NCI-H69 (cell line): ENCODE data around the gene ZNF613.
"Not testable (repeated sequence)": the region's sequence is repeated elsewhere in the genome, so short reads cannot be mapped to it uniquely, and the experiment has no call there.

Experiments
- DNase-seq: peaks from one replicate; lab custom pipeline; 2025; lab: John Stamatoyannopoulos, UW

Gene ZNF613

DNA sequence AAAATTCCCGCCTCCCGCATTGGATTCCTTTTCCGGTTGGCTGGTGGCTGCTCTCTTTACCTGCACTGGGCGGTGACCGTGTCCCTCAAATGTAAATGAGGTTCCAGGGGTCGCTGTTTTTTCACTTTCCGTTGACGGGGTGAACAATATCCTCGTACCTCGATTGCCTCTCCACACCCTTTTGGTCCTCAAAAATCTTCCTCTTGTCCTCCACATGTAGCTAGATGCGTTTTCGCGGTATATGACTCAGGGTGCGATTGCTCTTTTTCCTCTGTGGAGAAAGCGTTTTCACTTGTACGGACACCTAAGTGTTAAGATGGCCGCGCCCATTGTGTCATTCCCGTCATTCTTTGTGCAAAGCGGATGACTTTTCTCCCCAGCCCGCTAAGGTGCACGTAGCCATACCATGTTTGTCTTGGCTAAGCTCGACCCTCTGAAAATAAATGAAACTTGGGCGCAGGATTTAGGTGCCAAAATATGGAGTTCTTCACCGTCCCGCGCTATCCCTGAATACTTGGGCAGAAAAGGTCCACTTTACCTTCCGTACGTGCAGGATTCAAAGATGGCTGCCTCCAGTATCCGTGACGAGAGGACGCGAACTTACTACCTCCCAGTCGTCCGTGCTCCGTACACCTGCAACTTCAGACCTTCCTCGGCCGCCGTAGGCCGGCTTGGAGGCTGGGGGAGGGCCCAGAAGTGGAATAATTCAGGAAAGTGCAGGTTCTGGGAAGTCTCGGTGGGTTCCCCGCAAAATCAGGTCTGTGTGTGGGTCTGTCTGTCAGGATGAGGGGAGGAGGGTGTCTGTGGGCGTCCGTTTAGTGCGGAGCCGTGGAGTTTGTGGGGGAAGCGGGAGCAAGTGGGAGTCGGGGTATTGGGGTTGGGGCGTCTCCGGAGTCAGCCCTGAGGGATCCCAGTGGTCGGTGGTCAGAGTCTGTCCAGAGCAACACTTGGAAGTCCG, at the start of gene ZNF613:
Gene ZNF613 (plus strand): TSS at position 689 of the 958 bp plus-strand sequence. CDS start 8,749 bp downstream, outside the sequence.
- peak; percentile 97 for DNase-seq

DNA sequence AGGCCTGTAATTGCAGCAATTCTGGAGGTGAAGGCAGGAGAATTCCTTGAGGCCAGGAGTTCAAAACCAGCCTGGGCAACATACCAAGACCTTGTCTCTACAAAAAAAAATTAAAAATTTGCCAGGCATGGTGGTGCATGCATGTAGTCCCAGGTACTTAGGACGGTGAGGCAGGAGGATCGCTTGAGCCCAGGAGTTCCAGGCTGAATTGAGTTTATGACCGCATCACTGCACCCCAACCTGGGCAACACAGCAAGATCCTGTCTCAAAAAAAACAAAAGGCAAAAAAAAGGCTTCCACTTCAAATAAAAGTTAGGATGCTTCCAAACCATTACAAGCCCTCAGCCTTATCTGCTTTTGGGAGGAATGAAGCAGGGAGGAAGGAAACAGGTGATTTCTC, 44.8 kb upstream of the ZNF613 start:
- DNase-seq = no peak

DNA sequence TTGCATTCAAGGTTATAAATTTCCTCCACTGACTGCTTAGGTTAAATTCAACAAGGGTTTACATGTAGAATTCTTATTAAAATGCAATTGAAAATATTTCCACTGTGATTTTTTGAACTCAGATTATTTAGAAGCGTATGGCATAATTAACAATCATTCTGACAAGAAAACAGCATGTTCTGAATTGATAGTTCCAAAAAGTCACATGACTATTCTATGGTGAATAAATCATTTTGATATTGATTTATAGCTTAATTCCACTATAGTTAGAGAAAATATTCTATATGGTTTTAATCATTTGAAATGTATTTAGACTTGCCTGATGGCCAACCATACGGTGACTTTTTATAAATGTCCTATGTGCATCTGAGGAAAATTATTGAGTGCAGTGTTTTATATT, 42.6 kb upstream of the ZNF613 start:
- no peak for DNase-seq

DNA sequence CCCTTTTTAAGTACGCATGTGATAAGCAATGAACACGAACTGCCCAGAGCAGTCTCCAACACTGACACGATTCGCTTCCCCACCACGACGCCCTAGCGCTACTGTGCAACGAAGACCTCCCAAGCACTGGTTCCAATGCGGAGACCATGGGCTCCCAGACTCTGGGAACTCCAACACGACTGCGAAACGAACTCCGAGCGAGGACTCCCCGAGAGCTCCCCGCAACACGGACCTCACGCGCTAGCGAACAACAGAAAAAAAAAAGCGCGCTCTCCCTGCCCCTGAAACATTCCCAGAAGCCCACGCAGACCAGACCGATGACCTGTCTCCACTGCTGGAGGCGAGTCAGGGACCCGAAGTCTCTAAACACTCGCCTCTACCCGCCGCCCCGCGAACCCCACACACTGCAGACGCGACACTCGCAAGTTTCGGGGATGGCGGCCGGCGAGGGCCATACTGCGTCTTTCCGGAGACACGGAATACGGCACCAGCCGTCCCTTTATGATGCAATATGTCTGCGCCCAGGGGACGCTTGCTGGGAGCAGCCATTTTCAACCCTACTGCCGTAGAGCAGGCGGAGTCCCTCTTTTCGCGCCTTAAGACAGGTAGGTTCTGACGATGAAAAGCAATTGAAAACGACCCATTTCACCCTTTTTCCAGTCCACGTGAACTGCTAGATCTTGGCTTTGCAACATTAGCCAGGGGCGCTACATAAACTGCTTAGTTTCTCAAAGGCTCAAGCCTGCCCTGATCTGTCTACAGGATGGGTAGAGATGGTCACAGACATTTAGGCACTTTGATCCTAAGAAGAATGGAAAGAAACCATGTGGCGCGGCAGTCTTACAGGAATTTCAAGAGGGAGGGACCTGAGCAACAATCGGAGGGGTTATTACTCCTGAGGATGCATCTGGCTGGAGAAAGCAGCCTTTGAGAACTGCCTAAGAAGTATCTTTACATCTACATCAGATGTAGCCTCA, 39.5 kb upstream of the ZNF613 start, which contains the start of gene ZNF577:
Gene ZNF577 (minus strand): TSS at position 430 of the 977 bp plus-strand sequence. CDS start 7,569 bp downstream, outside the sequence.
- DNase-seq = no peak

DNA sequence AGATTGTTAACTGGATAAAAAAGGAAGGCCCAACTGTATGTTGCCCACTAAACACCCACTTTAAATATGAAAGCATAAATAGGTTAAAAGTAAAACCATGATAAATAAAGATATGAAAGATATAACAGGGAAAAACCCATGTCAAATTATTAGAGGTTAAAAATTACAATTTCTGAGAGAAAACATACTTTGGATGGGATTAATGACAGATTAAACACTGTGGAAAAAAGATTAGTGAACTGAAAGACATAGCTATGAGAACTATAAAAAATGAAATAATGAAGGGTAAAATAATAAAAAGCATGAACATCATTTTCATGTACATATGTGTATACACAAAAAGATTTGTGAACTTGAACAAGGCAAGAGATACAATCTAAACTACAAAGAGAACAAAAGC, 37.3 kb upstream of the ZNF613 start:
- no peak for DNase-seq

DNA sequence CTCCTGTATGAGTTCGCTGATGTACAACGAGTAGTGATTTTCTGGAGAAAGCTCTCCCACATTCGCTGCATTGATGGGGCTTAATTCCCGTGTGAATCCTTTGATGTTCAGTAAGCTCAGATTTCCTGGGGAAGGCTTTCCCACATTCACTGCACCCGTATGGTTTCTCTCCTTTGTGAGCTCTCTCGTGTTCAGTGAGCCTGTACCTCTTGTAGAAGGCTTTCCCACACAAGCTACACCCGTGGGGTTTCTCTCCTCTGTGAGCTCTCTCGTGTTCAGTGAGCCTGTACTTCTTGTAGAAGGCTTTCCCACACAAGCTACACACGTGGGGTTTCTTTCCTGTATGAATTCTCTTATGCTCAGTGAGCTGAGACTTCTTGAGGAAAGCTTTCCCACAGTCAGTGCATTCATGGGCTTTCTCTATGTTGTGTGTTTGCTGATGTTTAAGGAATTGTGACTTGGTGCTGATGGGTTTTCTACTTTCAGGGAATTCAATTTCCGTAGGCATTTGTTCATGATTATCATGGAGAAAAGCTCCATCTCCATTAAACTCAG, 36.0 kb upstream of the ZNF613 start:
- DNase-seq = no peak

DNA sequence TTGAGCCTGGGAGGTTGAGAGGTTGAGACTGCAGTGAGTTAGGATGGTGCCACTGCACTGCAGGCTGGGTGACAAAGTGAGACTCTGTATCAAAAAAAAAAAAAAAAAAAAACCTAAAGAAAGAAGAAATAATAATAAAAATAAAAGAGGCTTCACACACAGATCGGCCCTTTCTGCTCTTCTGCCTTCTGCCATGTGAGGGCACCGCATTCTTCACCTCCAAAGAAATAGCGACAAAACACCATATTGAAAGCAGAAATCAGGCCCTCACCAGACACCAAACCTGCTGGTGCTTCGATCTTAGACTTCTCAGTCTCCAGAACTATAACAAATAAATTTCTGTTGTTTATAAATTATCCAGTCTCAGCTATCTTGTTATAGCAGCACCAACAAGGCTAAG, 25.4 kb upstream of the ZNF613 start:
- no peak for DNase-seq

DNA sequence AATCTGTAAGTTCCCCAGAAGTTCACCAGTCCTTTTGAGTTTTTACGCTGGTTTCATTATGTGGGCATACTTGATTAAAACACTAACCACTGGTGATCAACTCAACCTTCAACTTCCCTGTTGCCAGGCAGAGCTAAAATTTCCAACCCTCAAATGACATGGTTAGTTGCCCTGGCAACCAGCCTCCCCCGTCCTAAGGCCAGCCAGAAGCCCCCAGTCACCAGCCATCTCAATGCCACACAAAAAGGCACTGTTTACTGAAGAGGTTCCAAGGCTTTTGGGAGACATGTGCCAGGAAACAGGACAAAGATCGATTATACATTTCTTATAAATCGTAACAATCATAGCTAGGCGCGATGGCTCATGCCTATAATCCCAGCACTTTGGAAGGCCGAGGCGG, 24.1 kb upstream of the ZNF613 start:
- no peak for DNase-seq

DNA sequence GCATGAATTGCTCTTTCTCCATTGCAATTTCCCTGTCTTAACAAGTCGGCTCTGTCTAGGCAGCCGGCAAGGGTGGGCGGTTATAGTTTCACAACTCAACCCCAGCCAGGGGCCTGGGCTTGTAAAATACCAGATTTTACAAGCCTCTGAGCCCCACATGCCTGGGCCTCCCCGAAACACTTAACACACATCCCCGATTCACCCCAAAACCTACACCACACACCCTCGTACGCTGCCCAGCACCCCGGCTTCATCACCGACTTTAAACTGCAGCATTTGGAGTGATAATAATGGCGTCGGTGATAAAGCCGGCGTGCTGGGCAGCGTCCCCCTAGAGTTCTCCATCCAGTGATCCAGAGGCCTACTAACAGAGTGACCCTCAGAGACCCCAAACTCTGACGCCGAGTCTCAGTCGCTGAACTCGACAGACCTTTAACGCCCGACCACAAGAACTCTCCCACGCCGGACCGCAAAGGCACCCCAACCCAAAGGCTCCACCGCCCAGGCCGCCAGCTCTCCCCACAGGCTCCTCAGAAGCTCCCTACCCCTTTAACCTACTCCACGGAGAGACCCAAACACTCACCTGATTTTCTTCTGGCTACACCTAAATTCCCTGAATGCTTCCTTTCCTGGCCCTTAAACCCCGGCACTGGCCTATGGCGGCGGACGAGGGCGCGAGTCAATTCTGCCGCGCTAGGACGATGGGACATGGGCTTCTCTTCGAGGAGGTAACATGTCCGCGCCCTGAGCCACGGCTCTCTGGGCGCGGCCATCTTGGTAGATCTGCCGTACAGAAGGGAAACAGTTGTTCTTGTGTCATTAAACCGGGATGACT, 22.7 kb upstream of the ZNF613 start, which contains the start of gene ZNF649:
Gene ZNF649 (minus strand): TSS at position 687 of the 835 bp plus-strand sequence. CDS start 4,910 bp downstream, outside the sequence.
- peak; percentile 41 for DNase-seq

DNA sequence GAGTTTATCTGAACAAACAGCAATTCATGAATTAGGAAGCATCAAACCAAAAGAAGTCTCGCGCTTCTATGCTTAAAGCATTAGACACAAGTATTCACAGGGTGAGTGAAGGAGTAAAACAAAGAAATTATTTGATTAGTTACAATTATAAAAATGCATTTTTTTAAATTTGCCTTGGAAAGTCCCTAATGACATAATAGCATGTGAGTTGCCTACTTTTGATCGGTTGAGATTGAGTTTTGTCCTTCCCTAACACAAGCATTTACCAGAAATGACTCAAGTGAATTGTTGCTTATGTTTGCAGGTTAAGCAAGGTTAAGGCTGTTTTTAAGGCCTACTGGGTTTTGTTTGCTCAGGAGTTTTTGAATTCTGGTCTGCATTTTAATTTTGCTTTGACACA, 22.1 kb upstream of the ZNF613 start:
- DNase-seq = no peak

DNA sequence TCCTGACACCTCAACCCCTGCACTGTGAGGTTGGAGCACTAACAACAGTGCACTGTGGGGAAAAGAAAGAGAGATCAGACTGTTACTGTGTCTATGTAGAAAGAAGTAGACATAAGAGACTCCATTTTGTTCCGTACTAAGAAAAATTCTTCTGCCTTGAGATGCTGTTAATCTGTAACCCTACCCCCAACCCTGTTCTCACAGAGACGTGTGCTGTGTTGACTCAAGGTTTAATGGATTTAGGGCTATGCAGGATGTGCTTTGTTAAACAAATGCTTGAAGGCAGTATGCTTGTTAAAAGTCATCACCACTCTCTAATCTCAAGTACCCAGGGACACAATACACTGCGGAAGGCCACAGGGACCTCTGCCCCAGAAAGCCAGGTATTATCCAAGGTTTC, 21.6 kb upstream of the ZNF613 start:
- not testable (repeated sequence) for DNase-seq

DNA sequence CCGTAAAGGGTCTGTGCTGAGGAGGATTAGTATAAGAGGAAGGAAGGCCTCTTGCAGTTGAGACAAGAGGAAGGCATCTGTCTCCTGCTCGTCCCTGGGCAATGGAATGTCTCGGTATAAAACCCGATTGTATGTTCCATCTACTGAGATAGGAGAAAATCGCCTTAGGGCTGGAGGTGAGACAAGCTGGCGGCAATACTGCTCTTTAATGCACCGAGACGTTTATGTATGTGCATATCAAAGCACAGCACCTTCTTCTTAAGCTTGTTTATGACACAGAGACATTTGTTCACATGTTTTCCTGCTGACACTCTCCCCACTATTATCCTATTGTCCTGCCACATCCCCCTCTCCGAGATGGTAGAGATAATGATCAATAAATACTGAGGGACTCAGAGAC, 21.2 kb upstream of the ZNF613 start:
- not testable (repeated sequence) for DNase-seq

DNA sequence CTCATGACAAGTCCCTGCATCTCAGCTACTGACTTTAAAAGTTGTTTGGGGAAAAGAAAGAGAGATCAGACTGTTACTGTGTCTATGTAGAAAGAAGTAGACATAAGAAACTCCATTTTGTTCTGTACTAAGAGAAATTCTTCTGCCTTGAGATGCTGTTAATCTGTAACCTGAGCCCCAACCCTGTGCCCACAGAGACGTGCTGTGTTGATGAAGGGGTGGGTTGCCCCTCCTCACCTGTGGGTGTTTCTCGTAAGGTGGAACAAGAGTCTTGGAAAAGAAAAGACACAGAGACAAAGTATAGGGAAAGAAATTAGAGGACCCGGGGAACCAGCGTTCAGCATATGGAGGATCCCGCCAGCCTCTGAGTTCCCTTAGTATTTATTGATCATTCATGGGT, 19.3 kb upstream of the ZNF613 start:
- DNase-seq = not testable (repeated sequence)

DNA sequence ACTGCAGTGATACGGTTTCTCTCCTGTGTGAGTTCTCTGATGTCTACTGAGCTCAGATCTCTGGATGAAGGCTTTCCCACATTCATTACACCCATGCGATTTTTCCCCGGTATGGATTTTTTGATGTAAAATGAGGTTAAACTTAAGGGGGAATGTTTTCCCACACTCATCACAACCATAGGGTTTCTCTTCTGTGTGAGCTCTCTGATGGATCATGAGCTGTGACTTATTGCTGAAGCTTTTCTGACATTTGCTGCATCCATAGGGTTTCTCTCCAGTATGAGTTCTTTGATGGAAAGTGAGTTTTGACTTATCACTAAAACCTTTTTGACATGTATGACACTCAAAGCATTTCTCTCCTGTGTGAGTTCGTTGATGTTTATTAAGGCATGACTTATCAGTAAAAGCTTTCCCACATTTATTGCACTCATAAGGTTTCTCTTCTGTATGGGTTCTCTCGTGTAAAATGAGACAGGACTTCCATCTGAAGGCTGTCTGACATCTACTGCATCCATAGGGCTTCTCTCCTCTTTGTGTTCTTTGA, 11.9 kb upstream of the ZNF613 start:
- no peak for DNase-seq

DNA sequence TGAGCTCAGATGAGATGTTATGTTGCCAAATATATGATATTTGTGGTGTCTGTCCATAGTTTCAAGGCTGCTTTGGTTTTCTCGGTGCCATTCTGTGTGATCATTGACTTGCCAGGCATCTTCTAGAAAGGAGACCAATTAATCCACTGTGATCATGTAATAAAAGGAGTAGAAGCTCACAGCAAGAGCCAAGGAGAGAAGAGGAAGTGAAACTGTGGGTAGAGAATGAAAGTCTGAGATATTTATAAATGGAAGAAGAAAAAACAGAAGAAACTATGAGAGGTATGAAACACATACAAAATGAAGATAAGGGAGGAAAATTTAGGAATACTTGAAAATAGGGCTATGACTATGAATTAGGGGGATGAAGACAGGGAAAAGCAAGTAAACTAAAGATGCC, 11.1 kb upstream of the ZNF613 start:
- DNase-seq = no peak

DNA sequence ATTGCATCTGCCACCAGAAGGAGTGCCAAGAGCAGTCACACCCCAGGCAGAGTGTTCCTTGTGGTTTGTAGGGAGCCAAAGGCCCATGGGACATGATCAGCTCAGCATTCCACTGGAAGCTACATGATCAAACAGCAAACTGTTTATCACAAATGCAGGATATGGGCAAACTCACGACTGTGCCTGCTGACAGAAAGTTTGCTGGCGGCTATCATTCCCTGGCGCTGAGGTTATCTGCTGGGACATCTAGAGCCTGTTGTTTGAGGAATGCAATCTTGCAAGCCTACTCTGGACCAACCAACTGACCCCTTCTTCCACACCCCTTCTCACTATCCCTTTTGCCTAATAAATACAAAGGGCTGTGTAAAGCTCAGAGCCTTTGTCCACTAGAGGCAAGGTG, 7.7 kb upstream of the ZNF613 start:
- no peak for DNase-seq

DNA sequence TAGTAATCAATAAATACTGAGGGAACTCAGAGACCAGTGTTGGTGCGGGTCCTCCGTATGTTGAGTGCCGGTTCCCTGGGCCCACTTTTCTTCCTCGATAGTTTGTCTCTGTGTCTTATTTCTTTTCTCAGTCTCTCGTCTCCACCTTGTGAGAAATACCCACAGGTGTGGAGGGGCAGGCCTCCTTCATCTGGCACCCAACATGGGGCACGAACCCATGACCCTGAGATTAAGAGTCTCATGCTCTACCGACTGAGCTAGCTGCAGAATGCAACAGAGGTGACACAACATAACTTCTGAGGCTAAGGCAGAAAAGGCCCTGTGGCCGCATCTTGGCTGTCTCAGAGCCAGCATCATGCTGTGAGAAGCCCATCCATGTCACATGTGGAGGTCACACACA, 5.3 kb upstream of the ZNF613 start:
- DNase-seq = no peak

DNA sequence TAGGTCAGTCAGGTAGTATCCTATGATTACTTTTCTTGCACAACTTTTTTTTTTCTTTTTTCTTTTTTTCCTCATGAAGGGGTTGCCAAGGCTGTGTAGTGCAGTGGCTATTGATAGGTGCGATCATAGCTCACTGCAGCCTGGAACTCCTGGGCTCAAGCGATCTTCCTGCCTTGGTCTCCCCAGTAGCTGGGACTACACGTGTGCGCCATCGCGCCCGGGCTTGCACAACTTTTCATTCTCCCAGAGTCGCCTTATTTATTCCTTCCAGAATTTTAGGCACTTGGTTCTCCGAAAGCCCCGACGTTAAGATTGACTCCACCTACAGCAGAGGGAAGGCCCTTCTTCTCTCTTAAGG, 867 bp upstream of the ZNF613 start:
- DNase-seq = no peak

DNA sequence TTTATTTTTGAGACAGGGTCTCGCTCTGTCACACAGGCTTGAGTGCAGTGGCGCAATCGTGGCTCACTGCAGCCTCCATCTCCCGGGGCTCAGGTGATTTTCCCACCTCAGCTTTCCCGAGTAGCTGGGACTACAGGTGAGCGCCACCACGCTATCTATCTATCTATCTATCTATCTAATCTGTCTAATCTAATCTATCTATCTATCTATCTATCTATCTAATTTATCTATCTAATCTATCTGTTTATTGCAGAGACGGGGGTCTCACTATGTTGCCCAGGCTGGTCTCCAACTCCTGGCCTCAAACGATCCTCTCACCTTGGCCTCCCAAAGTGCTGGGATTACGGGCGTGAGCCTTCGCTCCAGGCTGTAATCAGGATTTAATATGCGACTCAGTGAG, 587 bp downstream of the ZNF613 start:
- peak; percentile 5 for DNase-seq

DNA sequence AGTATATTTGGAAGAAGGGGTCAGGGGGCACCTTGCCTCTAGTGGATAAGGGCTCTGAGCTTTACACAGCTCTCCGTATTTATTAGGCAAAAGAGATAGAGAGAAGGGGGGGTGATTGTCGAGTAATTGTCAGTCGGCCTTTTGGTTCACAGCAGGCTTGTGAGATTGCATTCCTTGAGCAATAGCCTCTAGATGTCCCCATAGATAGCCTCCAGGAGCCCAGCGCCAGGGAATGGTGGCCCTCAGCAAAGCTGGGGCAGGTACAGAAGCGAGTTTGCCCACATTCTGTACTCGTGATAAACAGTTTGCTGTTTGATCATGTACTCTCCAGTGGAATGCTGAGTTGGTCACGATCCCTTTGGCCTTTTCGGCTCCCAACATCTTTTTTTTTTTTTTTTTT, 4.6 kb downstream of the ZNF613 start:
- no peak for DNase-seq

DNA sequence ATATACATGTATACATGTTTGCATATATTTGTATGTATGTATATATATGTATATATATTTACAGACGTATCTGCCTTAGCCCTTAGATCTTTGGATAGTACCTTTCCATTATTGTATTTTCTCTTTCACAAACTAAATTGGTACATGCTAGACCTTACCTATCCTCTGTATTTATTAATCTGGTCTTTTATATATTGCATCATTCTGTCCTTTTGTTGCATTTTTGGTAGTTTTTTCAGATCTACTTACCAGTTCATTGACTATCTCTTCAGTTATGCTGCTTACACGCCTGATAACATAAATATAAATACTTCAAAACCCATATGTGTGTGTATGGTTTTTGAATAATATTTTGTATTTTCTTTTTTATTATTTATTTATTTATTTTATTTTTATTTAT, 11.7 kb downstream of the ZNF613 start:
- DNase-seq = no peak
